Mucosa of gallbladder (tissue), 1 donor: ENCODE measurements around the gene TARBP2. TPM values are rescaled to one million over a fixed set of nuclear protein-coding genes. Genes with fewer than 3 reads are reported as not detected.
A peak's percentile ranks its signal among the peaks of the same experiment; 100 is the strongest.
"Not testable (repeated sequence)": the region's sequence is repeated elsewhere in the genome, so short reads cannot be mapped to it uniquely, and the experiment has no call there.

Experiments
- DNase-seq: peaks from one replicate; pipeline ENCODE4 v3.0.0-alpha.2; 2020; ENCODE audit warnings: low spot score
- total RNA-seq: library from RNA; stranded (reverse); gene quantifications from one replicate; pipeline ENCODE4 v1.2.1, GENCODE V29; 2021
- donor health status: DM: no; HTN: no; CAD: no.

The TARBP2 gene
- total RNA-seq, 1 donor from 2014 or later, result 33.3 TPM

- no peak for DNase-seq
Observed at GRCh38 chr12:53474819-53475218, 26.3 kb upstream of the TARBP2 start.

GRCh38 chr12:53476769-53477209, 24.3 kb upstream of the TARBP2 start:
- no peak for DNase-seq

- DNase-seq, result no peak
Observed at GRCh38 chr12:53478865-53479264, 22.2 kb upstream of the TARBP2 start.

GRCh38 chr12:53479331-53479730, 21.8 kb upstream of the TARBP2 start:
- no peak for DNase-seq

- no peak for DNase-seq
Observed at GRCh38 chr12:53480491-53481442, 20.3 kb upstream of the TARBP2 start.

GRCh38 chr12:53481458-53481857, 19.6 kb upstream of the TARBP2 start:
- DNase-seq, result not testable (repeated sequence)

- no peak for DNase-seq
Observed at GRCh38 chr12:53481939-53482586, 19.0 kb upstream of the TARBP2 start.

GRCh38 chr12:53482626-53483168, 18.4 kb upstream of the TARBP2 start:
- no peak for DNase-seq

GRCh38 chr12:53483225-53483978, 17.7 kb upstream of the TARBP2 start:
- DNase-seq, result no peak

GRCh38 chr12:53483979-53484377, 17.1 kb upstream of the TARBP2 start:
- DNase-seq, result no peak

- DNase-seq, result no peak
Observed at GRCh38 chr12:53484686-53485575, 16.2 kb upstream of the TARBP2 start.

GRCh38 chr12:53485955-53486735, 14.9 kb upstream of the TARBP2 start:
- DNase-seq, result no peak

GRCh38 chr12:53486736-53487487, 14.2 kb upstream of the TARBP2 start:
- no peak for DNase-seq

- DNase-seq, result no peak
Observed at GRCh38 chr12:53489242-53489864, 11.7 kb upstream of the TARBP2 start.

- DNase-seq, result no peak
Observed at GRCh38 chr12:53492188-53492587, 8.9 kb upstream of the TARBP2 start.

- DNase-seq, result peak; percentile 94
Observed at GRCh38 chr12:53492830-53493609, 8.1 kb upstream of the TARBP2 start.

GRCh38 chr12:53493610-53494391, 7.3 kb upstream of the TARBP2 start:
- DNase-seq, result no peak
